HG03469 (cell line): Measurements from ENCODE around the gene TP53TG3F.
"Not testable (repeated sequence)": the region's sequence is repeated elsewhere in the genome, so short reads cannot be mapped to it uniquely, and the experiment has no call there.

Experiments used
- ATAC-seq: cut with Tn5 transposase; IDR thresholded peaks from one replicate; pipeline ENCODE4 v1.9.1; 2021; ENCODE audit warnings: mild to moderate bottlenecking, moderate library complexity, moderate number of reproducible peaks; ENCODE audit not compliant: unreplicated experiment

The TP53TG3F gene

GRCh38 chr16:33459312-33459711 lies at the start of gene TP53TG3F:
TP53TG3F (plus strand) TSS chr16:33459612; CDS start chr16:33459680, 68 bp downstream.
- ATAC-seq = not testable (repeated sequence)

DNA sequence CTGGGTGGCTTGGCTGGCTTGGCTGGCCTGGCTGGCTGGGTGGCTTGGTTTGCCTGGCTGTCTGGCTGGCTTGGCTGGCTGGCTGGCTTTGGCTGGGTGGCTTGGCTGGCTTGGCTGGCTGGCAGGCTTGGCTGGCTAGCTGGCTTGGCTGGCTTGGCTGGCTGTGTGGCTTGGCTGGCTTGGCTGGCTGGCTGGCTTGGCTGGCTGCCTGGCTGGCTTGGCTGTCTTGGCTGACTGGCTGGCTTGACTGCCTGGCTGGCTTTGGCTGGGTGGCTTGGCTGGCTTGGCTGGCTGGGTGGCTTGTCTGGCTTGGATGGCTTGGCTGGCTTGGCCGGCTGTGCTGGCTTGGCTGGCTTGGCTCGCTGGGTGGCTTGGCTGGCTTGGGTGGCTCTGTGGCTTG lies 32.2 kb downstream of the TP53TG3F start:
- not testable (repeated sequence) for ATAC-seq

GRCh38 chr16:33507231-33507630 lies 47.8 kb downstream of the TP53TG3F start:
- ATAC-seq = not testable (repeated sequence)

DNA sequence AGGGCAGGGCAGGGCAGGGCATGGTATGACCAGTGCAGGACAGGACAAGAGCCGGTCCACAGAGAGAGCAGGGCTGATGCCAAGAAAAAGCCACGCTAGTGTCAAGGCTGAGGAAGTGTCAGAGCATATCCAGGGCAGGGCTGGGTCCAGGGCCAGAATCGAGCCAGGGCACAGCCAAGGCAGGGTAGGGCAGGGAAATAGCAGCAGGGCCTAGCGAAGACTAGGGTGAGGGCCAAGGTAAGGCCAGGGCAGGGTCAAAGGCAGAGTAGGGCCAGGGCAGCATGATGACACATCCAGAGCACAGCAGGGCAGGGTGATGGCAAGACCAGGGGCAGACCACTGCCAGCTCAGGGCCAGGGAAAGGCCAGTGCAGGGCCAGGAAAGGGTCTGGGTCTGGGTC lies 49.7 kb downstream of the TP53TG3F start:
- ATAC-seq = not testable (repeated sequence)

DNA sequence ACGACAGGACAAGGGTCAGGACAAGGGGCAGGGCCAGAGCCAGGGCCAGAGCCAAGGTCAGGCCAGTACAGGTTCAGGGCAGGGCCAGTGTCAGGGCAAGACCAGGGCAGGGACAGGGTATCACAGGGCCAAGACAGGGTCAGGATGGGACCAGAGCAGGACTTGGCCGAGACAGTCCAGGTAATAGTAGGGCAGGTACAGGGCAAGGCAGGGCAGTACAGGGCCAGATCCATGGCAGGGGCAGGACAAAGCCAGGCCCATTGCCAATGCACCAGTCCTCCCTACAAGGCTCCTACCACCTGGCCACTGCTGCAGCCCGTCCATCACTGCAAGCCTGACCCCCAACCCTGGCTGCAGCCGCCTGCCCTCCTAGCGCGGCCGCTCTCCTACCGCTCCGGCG lies 50.5 kb downstream of the TP53TG3F start:
- not testable (repeated sequence) for ATAC-seq
